IPS-20b (cell line): ENCODE measurements around the gene KLK1.
"Not testable (repeated sequence)": the region's sequence is repeated elsewhere in the genome, so short reads cannot be mapped to it uniquely, and the experiment has no call there.

Source experiments
- H3K27ac ChIP-seq: one replicate; pipeline ENCODE4 v1.5.1; 2013; ENCODE audit warnings: low read length
- H3K27me3 ChIP-seq: 2 replicates; pipeline ENCODE4 v1.6.1; 2013; ENCODE audit warnings: mild to moderate bottlenecking, low read length, inconsistent platforms; ENCODE audit not compliant: insufficient read depth
- H3K36me3 ChIP-seq: 2 replicates; pipeline ENCODE4 v1.6.1; 2013; ENCODE audit warnings: low read depth, mild to moderate bottlenecking, inconsistent platforms, low read length, moderate library complexity; ENCODE audit not compliant: insufficient read depth
- H3K4me1 ChIP-seq: 2 replicates; pipeline ENCODE4 v1.6.1; 2013; ENCODE audit warnings: mild to moderate bottlenecking, control low read depth, inconsistent platforms, low read length, moderate library complexity; ENCODE audit not compliant: insufficient read depth
- H3K4me3 ChIP-seq: 2 replicates; pipeline ENCODE4 v1.5.1; 2013; ENCODE audit warnings: mild to moderate bottlenecking, low read length, inconsistent platforms
- H3K9ac ChIP-seq: 2 replicates; pipeline ENCODE4 v1.6.1; 2013; ENCODE audit warnings: low read depth, mild to moderate bottlenecking, inconsistent platforms, low read length, moderate library complexity
- H3K9me3 ChIP-seq: 2 replicates; pipeline ENCODE4 v1.6.1; 2013; ENCODE audit warnings: mild to moderate bottlenecking, low read depth, low read length, inconsistent platforms; ENCODE audit not compliant: insufficient read depth

The KLK1 gene

DNA sequence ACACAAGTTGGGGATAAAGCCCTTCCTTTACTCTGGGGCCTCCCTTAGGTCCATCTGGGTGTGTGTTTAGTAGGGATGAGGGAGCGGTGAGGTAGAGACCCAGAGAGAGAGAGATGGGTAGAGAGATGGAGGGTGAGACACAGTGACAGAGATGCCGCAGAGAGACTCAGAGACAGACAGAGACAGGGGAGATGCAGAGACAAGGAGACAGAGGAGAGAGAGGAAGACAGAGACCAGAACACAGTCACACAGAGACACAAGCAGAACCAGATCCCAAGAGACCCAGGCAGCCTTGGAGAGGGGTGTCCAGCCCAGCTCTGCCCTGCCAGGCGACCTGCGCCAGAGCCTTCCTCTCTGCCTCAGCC, 2.4 kb downstream of the KLK1 start:
- H3K9ac ChIP-seq = no peak overlapping the region

GRCh38 chr19:50820549-50821247, 2.9 kb downstream of the KLK1 start:
- H3K27me3 ChIP-seq = peaks cover 52% of the 10 kb centered on the region
- H3K9ac ChIP-seq = no peak overlapping the region
- peaks cover 3% of the 10 kb centered on the region; the same call in 1 of the 2 replicates for H3K4me1 ChIP-seq
- H3K27ac ChIP-seq = no peak overlapping the region
- H3K36me3 ChIP-seq = no peaks in the 10 kb centered on the region
- peaks cover 4% of the 10 kb centered on the region for H3K9me3 ChIP-seq
- peak overlapping the region; percentile 59; the same call in 1 of the 2 replicates for H3K4me3 ChIP-seq

More for the DNA sequence above, 2.4 kb downstream of the KLK1 start:
- H3K27ac ChIP-seq = no peak overlapping the region
- peaks cover 3% of the 10 kb centered on the region; the same call in 1 of the 2 replicates for H3K4me1 ChIP-seq
- peaks cover 4% of the 10 kb centered on the region for H3K9me3 ChIP-seq
- H3K36me3 ChIP-seq = no peaks in the 10 kb centered on the region
- H3K4me3 ChIP-seq = peak overlapping the region; percentile 26; the same call in 1 of the 2 replicates
- H3K27me3 ChIP-seq = peaks cover 52% of the 10 kb centered on the region

DNA sequence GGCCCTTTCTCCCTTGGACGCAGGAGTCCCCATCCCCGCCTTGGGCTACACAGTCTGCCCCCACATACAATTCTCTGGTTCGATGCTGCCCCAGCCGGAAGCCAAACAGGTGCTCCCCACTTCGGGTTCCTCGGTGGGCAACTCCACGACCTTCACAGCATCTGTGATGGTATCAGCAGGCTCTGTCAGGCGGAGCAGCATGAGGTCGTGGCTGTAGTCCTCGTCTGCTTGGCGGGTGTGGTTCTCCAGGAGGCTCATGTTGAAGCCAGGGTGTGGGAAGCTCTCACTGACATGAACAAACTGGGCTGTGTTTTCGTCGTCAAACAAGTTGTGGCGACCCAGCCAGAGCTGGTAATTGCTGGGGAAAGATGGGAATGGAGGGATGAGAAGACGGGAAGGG, 3.5 kb downstream of the KLK1 start:
- Histone ChIP-seq H3K36me3 (no peaks in the 10 kb centered on the region), H3K27ac (no peak overlapping the region), H3K9me3 (peaks cover 2% of the 10 kb centered on the region), H3K4me3 (peak overlapping the region; percentile 59; the same call in 1 of the 2 replicates), H3K4me1 (peaks cover 3% of the 10 kb centered on the region; the same call in 1 of the 2 replicates), H3K9ac (no peak overlapping the region), H3K27me3 (peaks cover 52% of the 10 kb centered on the region)

DNA sequence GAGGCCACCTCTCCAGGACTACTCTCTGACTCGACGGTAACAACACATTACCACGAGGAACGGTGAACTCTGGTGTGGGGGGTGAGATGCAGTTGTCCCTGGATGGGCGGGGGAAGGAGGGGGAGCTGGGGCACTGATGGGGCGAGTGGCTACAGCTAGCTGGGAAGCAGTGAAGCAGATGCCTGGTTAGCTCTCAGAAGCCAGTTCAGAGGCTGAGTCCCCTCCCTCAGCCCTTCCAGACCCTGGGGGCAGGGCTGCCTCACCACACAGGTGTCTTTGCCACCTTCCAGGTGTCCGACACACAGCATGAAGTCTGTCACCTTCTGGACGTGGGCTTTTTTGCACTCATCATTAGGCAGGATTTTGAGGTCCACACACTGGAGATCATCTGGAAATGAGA, 4.0 kb downstream of the KLK1 start:
- Histone ChIP-seq H3K27ac (no peak overlapping the region), H3K9me3 (peaks cover 3% of the 10 kb centered on the region), H3K36me3 (no peaks in the 10 kb centered on the region), H3K9ac (no peak overlapping the region), H3K27me3 (peaks cover 52% of the 10 kb centered on the region), H3K4me3 (peak overlapping the region; percentile 59; the same call in 1 of the 2 replicates), H3K4me1 (peaks cover 3% of the 10 kb centered on the region; the same call in 1 of the 2 replicates)

DNA sequence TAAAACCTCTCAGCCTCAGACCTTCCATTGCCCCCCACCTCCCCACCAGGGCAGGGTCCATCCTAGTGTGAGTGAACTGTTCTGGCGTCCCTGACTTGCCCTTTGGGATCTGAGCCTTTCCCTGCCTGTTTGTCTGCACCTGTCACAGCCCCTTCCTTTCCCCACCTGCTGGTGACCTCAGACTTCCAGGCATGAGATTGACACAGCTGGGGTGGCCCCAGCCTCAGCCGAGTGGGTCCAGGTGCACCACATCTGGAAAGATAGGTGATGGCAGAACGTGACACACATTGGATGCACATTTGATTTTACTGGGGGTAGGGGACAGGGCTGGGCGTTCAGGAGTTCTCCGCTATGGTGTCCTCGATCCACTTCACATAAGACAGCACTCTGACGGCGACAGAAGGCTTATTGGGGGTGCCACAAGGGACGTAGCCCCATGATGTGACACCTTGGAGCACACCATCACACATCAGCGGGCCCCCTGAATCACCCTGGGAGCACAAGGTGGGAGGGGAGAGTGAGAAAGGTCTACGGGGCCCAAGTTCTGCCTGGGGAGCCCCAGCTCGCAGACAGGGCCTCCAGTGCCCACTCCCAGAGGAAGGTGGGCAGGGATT, 4.6 kb downstream of the KLK1 start:
- Histone ChIP-seq H3K9ac (no peak overlapping the region), H3K4me1 (peaks cover 3% of the 10 kb centered on the region; the same call in 1 of the 2 replicates), H3K27me3 (peaks cover 52% of the 10 kb centered on the region)

GRCh38 chr19:50817941-50818858, 5.4 kb downstream of the KLK1 start:
- peaks cover 3% of the 10 kb centered on the region; the same call in 1 of the 2 replicates for H3K9me3 ChIP-seq
- peaks cover 3% of the 10 kb centered on the region; the same call in 1 of the 2 replicates for H3K4me1 ChIP-seq
- H3K27ac ChIP-seq = no peak overlapping the region
- peak overlapping the region; percentile 74 for H3K4me3 ChIP-seq
- H3K9ac ChIP-seq = no peak overlapping the region
- H3K36me3 ChIP-seq = no peaks in the 10 kb centered on the region
- peaks cover 52% of the 10 kb centered on the region for H3K27me3 ChIP-seq

More for the DNA sequence above, 4.6 kb downstream of the KLK1 start:
- H3K27ac ChIP-seq = no peak overlapping the region
- H3K9me3 ChIP-seq = peaks cover 3% of the 10 kb centered on the region; the same call in 1 of the 2 replicates
- peak overlapping the region; percentile 74; the same call in 1 of the 2 replicates for H3K4me3 ChIP-seq
- no peaks in the 10 kb centered on the region for H3K36me3 ChIP-seq

DNA sequence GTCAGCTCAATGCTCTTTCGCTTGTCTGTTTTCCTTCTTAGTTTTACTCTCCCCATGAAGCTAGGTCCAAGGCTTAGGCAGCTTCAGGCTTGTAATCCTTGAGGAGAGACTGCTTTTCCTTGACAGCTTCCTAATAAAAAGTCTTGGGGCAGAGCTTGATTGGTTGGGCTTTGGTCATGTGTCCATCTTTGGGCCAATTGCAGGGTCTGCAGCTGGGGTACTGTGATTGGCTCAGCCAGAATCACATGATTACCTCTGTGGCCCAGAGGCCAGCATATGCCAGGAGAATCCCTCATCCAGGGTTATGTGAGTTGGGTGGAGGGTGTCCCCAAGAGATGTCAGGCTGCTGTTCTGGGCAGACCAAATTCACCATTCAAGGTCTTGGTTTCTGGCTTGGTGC, 8.1 kb downstream of the KLK1 start:
- no peak overlapping the region for H3K27ac ChIP-seq
- H3K4me3 ChIP-seq = no peak overlapping the region
- H3K4me1 ChIP-seq = no peaks in the 10 kb centered on the region
- H3K9me3 ChIP-seq = peaks cover 10% of the 10 kb centered on the region
- H3K36me3 ChIP-seq = no peaks in the 10 kb centered on the region
- H3K27me3 ChIP-seq = peaks cover 29% of the 10 kb centered on the region
- no peak overlapping the region for H3K9ac ChIP-seq

DNA sequence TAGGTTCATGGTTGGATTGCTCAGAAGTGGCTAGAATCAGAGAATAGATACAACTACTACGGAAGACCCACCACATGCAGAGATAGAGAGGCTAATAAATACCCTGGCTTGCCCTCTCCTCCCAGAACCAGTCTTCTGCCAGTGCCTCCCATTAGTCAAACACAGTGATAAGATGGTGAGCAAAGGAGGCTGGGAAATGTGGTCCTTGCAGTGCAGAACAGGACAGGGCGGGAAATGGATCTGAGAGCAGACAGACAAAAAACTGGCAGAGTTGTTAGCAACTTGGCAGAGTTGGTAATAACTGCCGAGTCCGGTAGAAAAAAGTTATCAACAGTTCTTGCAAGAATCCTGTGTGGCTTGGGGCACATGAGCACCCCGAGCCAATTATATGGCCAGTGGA, 8.7 kb downstream of the KLK1 start:
- Histone ChIP-seq H3K4me3 (no peak overlapping the region), H3K9me3 (peaks cover 10% of the 10 kb centered on the region), H3K36me3 (no peaks in the 10 kb centered on the region), H3K9ac (no peak overlapping the region), H3K4me1 (no peaks in the 10 kb centered on the region), H3K27me3 (peaks cover 24% of the 10 kb centered on the region), H3K27ac (no peak overlapping the region)

DNA sequence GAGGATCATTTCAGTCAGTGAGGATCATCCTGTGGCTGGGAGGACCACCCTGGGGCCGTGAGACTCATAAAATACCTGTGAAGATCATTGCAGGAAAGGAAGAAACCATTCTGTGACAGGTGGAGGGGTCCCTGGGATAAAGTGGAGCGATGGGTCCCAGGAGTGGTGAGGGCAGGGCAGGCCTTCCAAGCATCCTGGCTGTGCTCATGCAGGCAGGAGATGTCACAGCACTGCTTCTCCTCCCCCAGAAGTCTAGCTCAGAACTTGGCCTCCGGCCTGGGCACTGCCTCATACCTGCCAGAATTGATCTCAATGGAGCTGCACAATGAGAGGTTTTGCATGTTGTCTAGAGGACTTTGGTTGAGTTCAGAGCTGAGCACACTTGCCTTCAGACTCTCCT, 11.1 kb downstream of the KLK1 start:
- peaks cover 10% of the 10 kb centered on the region for H3K9me3 ChIP-seq
- no peak overlapping the region for H3K9ac ChIP-seq
- no peak overlapping the region for H3K27ac ChIP-seq
- H3K4me1 ChIP-seq = no peaks in the 10 kb centered on the region
- peaks cover 12% of the 10 kb centered on the region for H3K27me3 ChIP-seq
- no peaks in the 10 kb centered on the region for H3K36me3 ChIP-seq
- H3K4me3 ChIP-seq = no peak overlapping the region

DNA sequence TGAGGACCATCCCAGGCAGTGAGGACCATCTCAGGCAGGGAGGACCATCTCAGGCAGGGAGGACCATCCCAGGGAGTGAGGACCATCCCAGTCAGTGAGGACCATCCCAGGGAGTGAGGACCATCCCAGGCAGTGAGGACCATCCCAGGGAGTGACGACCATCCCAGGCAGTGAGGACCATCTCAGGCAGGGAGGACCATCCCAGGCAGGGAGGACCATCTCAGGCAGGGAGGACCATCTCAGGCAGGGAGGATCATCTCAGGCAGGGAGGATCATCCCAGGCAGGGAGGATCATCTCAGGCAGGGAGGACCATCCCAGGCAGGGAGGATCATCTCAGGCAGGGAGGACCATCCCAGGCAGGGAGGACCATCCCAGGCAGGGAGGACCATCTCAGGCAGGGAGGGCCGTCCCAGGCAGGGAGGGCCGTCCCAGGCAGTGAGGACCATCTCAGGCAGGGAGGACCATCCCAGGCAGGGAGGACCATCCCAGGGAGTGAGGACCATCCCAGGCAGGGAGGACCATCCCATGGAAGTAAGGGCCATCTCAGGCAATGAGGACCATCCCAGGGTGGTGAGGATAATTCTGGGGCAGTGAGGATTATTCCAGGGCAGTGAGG, 11.9 kb downstream of the KLK1 start:
- peaks cover 10% of the 10 kb centered on the region for H3K9me3 ChIP-seq
- H3K9ac ChIP-seq = not testable (repeated sequence)

GRCh38 chr19:50808856-50809255, 14.7 kb downstream of the KLK1 start:
- no peak overlapping the region for H3K4me3 ChIP-seq
- no peak overlapping the region for H3K27ac ChIP-seq
- no peaks in the 10 kb centered on the region for H3K4me1 ChIP-seq
- peaks cover 7% of the 10 kb centered on the region for H3K9me3 ChIP-seq
- no peak overlapping the region for H3K9ac ChIP-seq
- H3K27me3 ChIP-seq = peaks cover 7% of the 10 kb centered on the region
- peaks cover under 1% of the 10 kb centered on the region for H3K36me3 ChIP-seq

More for the DNA sequence above, 11.9 kb downstream of the KLK1 start:
- not testable (repeated sequence) for H3K4me1 ChIP-seq, H3K27ac ChIP-seq, H3K4me3 ChIP-seq, H3K27me3 ChIP-seq, H3K36me3 ChIP-seq
